GM12878 (cell line): ENCODE results near the gene VWA5B2. TPM values are rescaled to one million over a fixed set of nuclear protein-coding genes. Genes with fewer than 3 reads are reported as not detected.

Experiments used
- ATAC-seq: fragments of 200-7000 bp; cut with Tn5 transposase; 3 replicates; pipeline ENCODE4 v1.9.1; 2020; ENCODE audit warnings: mild to moderate bottlenecking, moderate library complexity
- BruUV-seq: library from RNA; stranded (reverse); fragments of 400-500 nt; replicated peaks from 2 replicates; lab custom pipeline; 2021; lab: Mats Ljungman, UMichigan
- CTCF ChIA-PET: fragments of 300-600 bp; sonication (Branson Sonifier 250); formaldehyde crosslinking; extraction: SDS; loops from one replicate; lab custom pipeline; 2021; ENCODE audit warnings: inconsistent platforms; lab: Yijun Ruan, JAX
- POLR2A ChIA-PET: fragments of 350-600 bp; formaldehyde crosslinking; extraction: SDS; loops from one replicate; lab custom pipeline; 2021; ENCODE audit warnings: inconsistent platforms; lab: Charles Lee
- RAD21 ChIA-PET: fragments of 300-600 bp; sonication (Branson Sonifier 250); formaldehyde crosslinking; loops from one replicate; lab custom pipeline; 2023; ENCODE audit warnings: antibody characterized with exemption; ENCODE audit not compliant: unreplicated experiment; lab: Charles Lee
- SMC1A ChIA-PET: fragments of 300-600 bp; sonication (Branson Sonifier 250); formaldehyde crosslinking; loops from one replicate; lab custom pipeline; 2023; ENCODE audit not compliant: unreplicated experiment, uncharacterized antibody; lab: Charles Lee
- DNase-seq: peaks from one replicate; pipeline ENCODE4 v3.0.0-alpha.2; 2011; ENCODE audit warnings: low read depth, low spot score
- FAIRE-seq: peaks from 3 replicates; lab custom pipeline; 2011; peaks lifted over from hg19 to GRCh38; lab: Jason Lieb, UNC
- H2AFZ ChIP-seq: 2 replicates; pipeline ENCODE4 v1.6.0; 2011; ENCODE audit warnings: low read depth, low read length, control low read depth; ENCODE audit not compliant: control insufficient read depth
- H3K27ac ChIP-seq: 2 replicates; pipeline ENCODE4 v1.5.1; 2011; ENCODE audit warnings: control low read depth; ENCODE audit not compliant: control insufficient read depth, insufficient read depth
- H3K27me3 ChIP-seq, 2 experiments: replicated peaks in 1 of 2; 2 replicates each; pipeline versions ENCODE4 v1.6.0 to v1.6.1; 2011; ENCODE audit warnings: low read length in 1 of 2; ENCODE audit not compliant: control insufficient read depth in 2 of 2, insufficient read depth in 2 of 2
- H3K36me3 ChIP-seq, 2 experiments: 2 replicates each; pipeline ENCODE4 v1.5.1; 2011; ENCODE audit warnings: low read length in 1 of 2; ENCODE audit not compliant: control insufficient read depth in 2 of 2, insufficient read depth in 2 of 2
- H3K4me1 ChIP-seq: 2 replicates; pipeline ENCODE4 v1.6.1; 2011; ENCODE audit warnings: mild to moderate bottlenecking, low read length, moderate library complexity, mixed read lengths; ENCODE audit not compliant: control insufficient read depth, insufficient read depth
- H3K4me2 ChIP-seq: 2 replicates; pipeline ENCODE4 v1.6.0; 2011; ENCODE audit warnings: control low read depth; ENCODE audit not compliant: control insufficient read depth, insufficient read depth
- H3K4me3 ChIP-seq: fragments of 200-600 bp; sonication (generic); 2 replicates; pipeline ENCODE4 v1.5.1; 2016
- H3K79me2 ChIP-seq: 2 replicates; pipeline ENCODE4 v1.6.0; 2011; ENCODE audit warnings: low read length; ENCODE audit not compliant: control insufficient read depth, insufficient read depth
- H3K9ac ChIP-seq: 2 replicates; pipeline ENCODE4 v1.8.0; 2011; ENCODE audit warnings: low read length, control low read depth, mixed read lengths; ENCODE audit not compliant: control insufficient read depth, insufficient read depth
- H3K9me3 ChIP-seq: replicated peaks from 3 replicates; pipeline ENCODE4 v1.5.1; 2011; ENCODE audit warnings: mild to moderate bottlenecking, low read length; ENCODE audit not compliant: control insufficient read depth, insufficient read depth
- H4K20me1 ChIP-seq: 2 replicates; pipeline ENCODE4 v1.6.0; 2011; ENCODE audit not compliant: control insufficient read depth, insufficient read depth
- BMI1 ChIP-seq: fragments of 450-650 bp; IDR thresholded peaks from 2 replicates; pipeline ENCODE4 v1.6.1; 2016; ENCODE audit warnings: mild to moderate bottlenecking, moderate library complexity, borderline replicate concordance
- BRCA1 ChIP-seq: IDR thresholded peaks from 2 replicates; pipeline ENCODE4 v1.6.1; 2011; ENCODE audit warnings: low read depth, low read length, improper control_type of control experiment
- CBFB ChIP-seq: IDR thresholded peaks from 2 replicates; pipeline ENCODE4 v1.6.1; 2016; ENCODE audit warnings: antibody characterized with exemption, low read depth
- CBX5 ChIP-seq: sonication (generic); IDR thresholded peaks from 2 replicates; pipeline ENCODE4 v1.6.1; 2016; ENCODE audit warnings: low read depth, moderate library complexity, mild to moderate bottlenecking, inconsistent platforms
- CEBPB ChIP-seq, 2 experiments: fragments of 150-350 bp in 1 of 2; IDR thresholded peaks; 2 replicates each; pipeline ENCODE4 v1.6.1; 2012 to 2014; ENCODE audit warnings: low read depth in 2 of 2, low read length in 2 of 2, borderline replicate concordance in 1 of 2, inconsistent platforms in 1 of 2
- EZH2 ChIP-seq: IDR thresholded peaks from 2 replicates; pipeline ENCODE4 v1.6.1; 2012; ENCODE audit warnings: low read depth, mild to moderate bottlenecking, control low read depth, inconsistent platforms, low read length, borderline replicate concordance; ENCODE audit not compliant: control insufficient read depth
- FOXM1 ChIP-seq: IDR thresholded peaks from 2 replicates; pipeline ENCODE4 v1.6.1; 2012; ENCODE audit warnings: low read depth, mild to moderate bottlenecking, inconsistent platforms, low read length, moderate library complexity
- HCFC1 ChIP-seq: fragments of 150-350 bp; IDR thresholded peaks from 2 replicates; pipeline ENCODE4 v1.6.1; 2014; ENCODE audit warnings: low read length
- MYB ChIP-seq: fragments of 150-350 bp; IDR thresholded peaks from 2 replicates; pipeline ENCODE4 v1.6.1; 2014; ENCODE audit warnings: mild to moderate bottlenecking, low read depth, low read length, borderline replicate concordance
- MYC ChIP-seq: IDR thresholded peaks from 2 replicates; pipeline ENCODE4 v1.6.1; 2011; ENCODE audit warnings: mild to moderate bottlenecking, low read length, moderate library complexity, inconsistent platforms; ENCODE audit not compliant: insufficient read depth, insufficient replicate concordance, insufficient read length, severe bottlenecking
- NFYA ChIP-seq: IDR thresholded peaks from 2 replicates; pipeline ENCODE4 v1.6.1; 2011; ENCODE audit warnings: low read depth, mild to moderate bottlenecking, low read length, improper control_type of control experiment, borderline replicate concordance
- RCOR1 ChIP-seq: conservative IDR thresholded peaks from 2 replicates; pipeline ENCODE4 v1.6.1; 2012; ENCODE audit warnings: low read depth, low read length, improper control_type of control experiment
- WGBS: methylation state at CpG from one replicate; pipeline ENCODE4 v1.1.6; 2016; ENCODE audit warnings: low lambda C conversion rate; ENCODE audit not compliant: insufficient replicate concordance, insufficient coverage; ENCODE audit errors: missing lambda C conversion rate; 5-methylcytosine and 5-hydroxymethylcytosine counted together
- in situ Hi-C: fragments of 300-500 bp; cut with MboI; formaldehyde crosslinking; loops from 9 replicates; pipeline ENCODE4 v1.14.3; 2018; ENCODE audit warnings: mixed read lengths
- intact Hi-C: fragments of 100-400 bp; cut with micrococcal nuclease; formaldehyde crosslinking; loops from one replicate; pipeline ENCODE4 v1.14.2; 2022; ENCODE audit not compliant: unreplicated experiment
- polyA plus RNA-seq, 11 experiments: library from polyadenylated mRNA; depleted of rRNA in 4 of 11; unstranded in 6 of 11; stranded (reverse) in 5 of 11; fragments of >200 nt; fragmentation: Nextera tagmentation in 4 of 11; fragmentation: Illumina TruSeq in 1 of 11; extraction: Ambion mirVana in 4 of 11; extraction: Trizol in 1 of 11; gene quantifications; 1 replicate in 1 of 11; 2 replicates in 10 of 11; pipeline versions ENCODE4 v1.2.1 to v1.2.3, GENCODE V29; 2011 to 2016; ENCODE audit warnings: inconsistent platforms in 2 of 11, missing spikeins in 2 of 11, low read depth in 1 of 11
- total RNA-seq, 4 experiments: library from RNA; depleted of rRNA in 3 of 4; stranded (reverse); fragments of >200 nt in 3 of 4; fragmentation: Illumina TruSeq in 1 of 4; extraction: Trizol in 1 of 4; gene quantifications; 2 replicates each; pipeline versions ENCODE4 v1.2.1 to v1.2.3, GENCODE V29; 2013 to 2021
- TF ChIP-seq, protein P1 (sequence below): IDR thresholded peaks from 2 replicates; pipeline ENCODE4 v1.6.1; 2011; ENCODE audit warnings: borderline replicate concordance, low read depth, mild to moderate bottlenecking, moderate library complexity, low read length; ENCODE audit not compliant: insufficient read depth, poor library complexity, severe bottlenecking

VWA5B2 gene
- total and polyA plus RNA-seq, 10 of the 15 experiments (the other 5 are each of a cell fraction or from before 2014, with no cell fraction given), result 0.03 to 0.09 TPM; not detected in 8

DNA sequence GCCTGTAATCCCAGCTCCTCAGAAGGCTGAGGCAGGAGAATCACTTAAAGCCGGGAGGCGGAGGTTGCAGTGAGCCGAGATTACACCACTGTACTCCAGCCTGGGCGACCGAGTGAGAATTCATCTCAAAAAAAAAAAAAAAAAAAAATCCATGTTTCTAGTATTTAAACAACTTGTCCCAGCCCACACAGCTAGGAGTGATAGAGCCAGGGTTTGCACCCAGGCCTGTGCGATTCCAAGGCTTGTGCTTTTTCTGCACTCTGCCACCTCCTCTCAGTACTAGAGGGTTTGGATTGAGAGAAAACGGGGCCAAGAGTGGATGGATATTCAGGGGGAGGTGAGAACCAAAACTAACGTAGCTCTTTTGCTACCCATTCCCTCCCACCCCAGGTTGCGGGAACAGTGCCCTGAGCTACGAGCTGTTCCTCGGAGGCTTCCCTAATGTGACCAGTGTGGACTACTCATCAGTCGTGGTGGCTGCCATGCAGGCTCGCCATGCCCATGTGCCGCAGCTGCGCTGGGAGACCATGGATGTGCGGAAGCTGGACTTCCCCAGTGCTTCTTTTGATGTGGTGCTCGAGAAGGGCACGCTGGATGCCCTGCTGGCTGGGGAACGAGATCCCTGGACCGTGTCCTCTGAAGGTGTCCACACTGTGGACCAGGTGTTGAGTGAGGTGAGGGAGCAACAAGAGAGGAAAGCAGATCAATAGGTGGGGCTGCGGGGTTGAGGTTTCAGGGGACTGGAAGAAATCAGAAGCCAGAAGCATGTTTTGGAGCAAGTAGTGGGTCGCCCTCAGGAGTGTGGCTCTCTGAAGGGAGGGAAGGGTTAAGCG is 27.9 kb downstream of the VWA5B2 start:
- Histone ChIP-seq H3K4me2 (no peak overlapping the region), H2AFZ (no peak overlapping the region), H3K27ac (no peak overlapping the region), H3K9me3 (no peaks in the 10 kb centered on the region), H3K79me2 (no peaks in the 10 kb centered on the region), H3K27me3 (peaks cover 2 to 4% of the 10 kb centered on the region in 2 experiments; a peak in 3 of 4 replicates), H3K4me1 (0 out of 2 replicates have a peak, but pooled peaks cover 4% of the 10 kb centered on the region), H3K9ac (no peak overlapping the region), H3K4me3 (no peak overlapping the region), H4K20me1 (no peaks in the 10 kb centered on the region), H3K36me3 (no peaks in the 10 kb centered on the region)
- RAD21 ChIA-PET, result interaction anchor here (0.7 kb wide), 1 partner anchor 49 kb away, joined by 4 read pairs; no protein-coding TSS in a partner anchor
- no peak for ATAC-seq
- BruUV-seq, result no TSS peak
- POLR2A ChIA-PET, result interaction anchor here (0.6 kb wide), 1 partner anchor 151 kb away, joined by 3 read pairs; no protein-coding TSS in a partner anchor
- TF ChIP-seq CBX5 (no peak), RCOR1 (no peak), NFYA (no peak), BRCA1 (no peak), CBFB (no peak)
- no peak for DNase-seq
- intact Hi-C loops (loop anchor here (10.0 kb wide), 1 partner anchor 242 kb away; the partner anchor contains the start of gene ABCC5), in situ Hi-C loops (no loop called here)
- no peak for FAIRE-seq
- 83% methylated on average over 22 of the region's 23 CpGs for WGBS
- CTCF ChIA-PET, result interaction anchor here (0.8 kb wide), 1 partner anchor 19 kb away, joined by 4 read pairs; no protein-coding TSS in a partner anchor
- SMC1A ChIA-PET, result no interaction called here

DNA sequence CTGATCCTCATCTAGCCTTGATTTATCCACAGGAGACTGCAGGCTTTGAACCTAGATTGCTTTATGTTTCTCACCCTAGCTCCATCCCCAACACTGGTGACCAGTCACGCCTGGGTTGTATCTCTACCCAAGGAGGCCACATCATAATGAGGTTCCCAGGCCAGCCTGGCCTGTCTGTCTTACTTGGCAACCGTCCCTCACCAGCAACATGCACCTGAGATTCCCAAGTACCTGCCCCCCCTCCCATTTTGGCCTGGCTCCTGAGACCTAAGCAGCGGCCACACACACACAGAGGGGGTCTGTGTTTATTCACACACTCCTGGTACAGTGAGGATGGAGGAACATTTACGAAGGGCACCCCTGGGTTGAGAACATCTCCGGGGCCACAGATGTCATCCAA is 29.5 kb downstream of the VWA5B2 start:
- 93% methylated on average over 5 of the region's 5 CpGs for WGBS
- Histone ChIP-seq H4K20me1 (no peaks in the 10 kb centered on the region), H2AFZ (no peak overlapping the region), H3K27me3 (peaks cover 2 to 11% of the 10 kb centered on the region in 2 experiments), H3K4me2 (no peak overlapping the region), H3K79me2 (no peaks in the 10 kb centered on the region), H3K4me3 (no peak overlapping the region), H3K4me1 (0 out of 2 replicates have a peak, but pooled peaks cover 4% of the 10 kb centered on the region), H3K27ac (no peak overlapping the region), H3K9me3 (no peaks in the 10 kb centered on the region), H3K36me3 (no peaks in the 10 kb centered on the region), H3K9ac (no peak overlapping the region)
- ChIA-PET SMC1A (no interaction called here), RAD21 (no interaction called here), CTCF (interaction anchor here (0.9 kb wide), 1 partner anchor 9 kb away, joined by 4 read pairs; the partner anchor contains the start of gene EEF1AKMT4), POLR2A (no interaction called here)
- ATAC-seq, result no peak
- no peak for FAIRE-seq
- no peak for DNase-seq
- BruUV-seq, result no TSS peak
- intact Hi-C loops (loop anchor here (10.0 kb wide), 1 partner anchor 244 kb away; the partner anchor contains the start of gene ABCC5), in situ Hi-C loops (no loop called here)
- TF ChIP-seq HCFC1, result no peak
- TF ChIP-seq EZH2, result no peak
- no peak for TF ChIP-seq MYC
- TF ChIP-seq BMI1, result no peak
- no peak for TF ChIP-seq CBFB
- TF ChIP-seq, protein P1, sequence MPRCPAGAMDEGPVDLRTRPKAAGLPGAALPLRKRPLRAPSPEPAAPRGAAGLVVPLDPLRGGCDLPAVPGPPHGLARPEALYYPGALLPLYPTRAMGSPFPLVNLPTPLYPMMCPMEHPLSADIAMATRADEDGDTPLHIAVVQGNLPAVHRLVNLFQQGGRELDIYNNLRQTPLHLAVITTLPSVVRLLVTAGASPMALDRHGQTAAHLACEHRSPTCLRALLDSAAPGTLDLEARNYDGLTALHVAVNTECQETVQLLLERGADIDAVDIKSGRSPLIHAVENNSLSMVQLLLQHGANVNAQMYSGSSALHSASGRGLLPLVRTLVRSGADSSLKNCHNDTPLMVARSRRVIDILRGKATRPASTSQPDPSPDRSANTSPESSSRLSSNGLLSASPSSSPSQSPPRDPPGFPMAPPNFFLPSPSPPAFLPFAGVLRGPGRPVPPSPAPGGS, result no peak
- TF ChIP-seq FOXM1, result no peak
- TF ChIP-seq CEBPB (IDR thresholded peaks at IDR 0.05; ENCODE audit: borderline replicate concordance in 1 of 2, low read depth in 2 of 2, low read length in 2 of 2), result no peak
- TF ChIP-seq MYB, result no peak
